Middle frontal gyrus (tissue), 1 donor: ENCODE data around the gene F2RL2.

Experiments
- DNase-seq: peaks from one replicate; pipeline ENCODE4 v3.0.0-alpha.2; 2015; ENCODE audit warnings: low spot score; ENCODE audit errors: extremely low spot score

Gene F2RL2, protein sequence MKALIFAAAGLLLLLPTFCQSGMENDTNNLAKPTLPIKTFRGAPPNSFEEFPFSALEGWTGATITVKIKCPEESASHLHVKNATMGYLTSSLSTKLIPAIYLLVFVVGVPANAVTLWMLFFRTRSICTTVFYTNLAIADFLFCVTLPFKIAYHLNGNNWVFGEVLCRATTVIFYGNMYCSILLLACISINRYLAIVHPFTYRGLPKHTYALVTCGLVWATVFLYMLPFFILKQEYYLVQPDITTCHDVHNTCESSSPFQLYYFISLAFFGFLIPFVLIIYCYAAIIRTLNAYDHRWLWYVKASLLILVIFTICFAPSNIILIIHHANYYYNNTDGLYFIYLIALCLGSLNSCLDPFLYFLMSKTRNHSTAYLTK

DNA sequence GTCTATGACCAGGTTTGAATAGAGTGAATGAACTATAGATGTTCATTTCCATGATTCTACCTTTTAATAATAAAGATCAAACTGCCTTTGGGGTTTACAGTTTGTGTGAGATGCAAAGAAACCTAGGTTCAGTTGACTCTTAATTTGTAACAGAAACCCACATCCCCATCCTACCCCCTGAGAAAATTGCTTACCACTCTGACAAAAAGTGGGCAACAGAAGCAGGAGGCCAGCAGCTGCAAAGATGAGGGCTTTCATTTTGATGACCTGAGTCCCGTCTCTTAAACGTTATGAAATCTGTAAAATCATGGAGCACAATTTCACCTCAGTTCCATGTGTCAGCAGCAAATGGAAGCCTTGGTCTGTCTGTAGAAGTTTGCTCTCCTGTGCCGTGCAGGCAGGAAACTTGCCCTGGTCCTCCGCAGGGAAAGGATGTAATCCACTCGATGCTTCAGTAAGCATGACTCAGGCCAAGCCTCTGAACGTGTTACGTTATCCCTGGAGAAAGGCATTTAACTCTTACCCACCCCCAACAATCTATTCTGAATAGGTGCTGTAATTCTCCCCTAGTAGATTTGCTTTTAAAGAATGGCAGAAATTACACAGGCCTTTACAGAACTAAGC lies at the start of gene F2RL2:
Gene F2RL2, minus strand, starts transcription at position 431 of the 624 bp plus-strand sequence. Its CDS starts 173 bp downstream, at position 258.
- no peak for DNase-seq

DNA sequence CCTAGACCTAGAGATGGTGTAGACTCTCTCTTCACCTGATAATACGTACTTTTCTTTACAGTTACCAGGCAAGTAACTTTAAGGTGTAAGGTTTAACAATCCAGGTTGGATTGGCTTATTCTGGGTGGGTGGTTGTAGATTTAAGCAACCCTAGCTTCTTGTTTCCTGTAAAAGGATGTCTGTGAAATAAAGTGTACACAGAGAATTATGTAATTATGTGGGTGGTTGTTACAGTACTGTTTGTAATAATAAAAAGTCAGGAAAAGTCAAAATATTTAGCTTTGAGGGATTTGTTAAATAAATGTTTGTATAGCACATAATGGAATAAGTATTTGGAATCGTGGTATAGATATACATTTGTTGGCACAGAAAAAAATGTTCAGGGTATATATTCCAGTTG lies 49.0 kb upstream of the F2RL2 start:
- no peak for DNase-seq

DNA sequence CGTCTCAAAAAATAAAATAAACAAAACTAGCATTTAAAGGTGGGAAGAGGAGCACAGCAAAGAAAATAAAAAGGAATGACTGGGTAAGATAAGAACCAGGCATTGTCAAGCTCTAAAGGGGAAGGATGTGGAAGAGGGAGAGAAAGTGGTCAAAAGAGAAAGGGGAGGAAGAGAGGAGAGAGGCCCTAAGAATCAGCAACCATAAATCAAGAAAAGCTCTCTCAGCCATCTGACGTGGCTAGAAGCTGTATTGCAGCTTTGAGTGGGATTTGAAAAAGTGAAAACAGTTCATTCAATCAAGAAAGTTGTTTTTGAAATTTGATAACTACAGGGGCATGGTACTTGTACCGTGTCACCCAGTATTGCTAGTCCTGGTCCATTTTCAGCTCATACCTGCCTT lies 47.3 kb upstream of the F2RL2 start:
- no peak for DNase-seq

DNA sequence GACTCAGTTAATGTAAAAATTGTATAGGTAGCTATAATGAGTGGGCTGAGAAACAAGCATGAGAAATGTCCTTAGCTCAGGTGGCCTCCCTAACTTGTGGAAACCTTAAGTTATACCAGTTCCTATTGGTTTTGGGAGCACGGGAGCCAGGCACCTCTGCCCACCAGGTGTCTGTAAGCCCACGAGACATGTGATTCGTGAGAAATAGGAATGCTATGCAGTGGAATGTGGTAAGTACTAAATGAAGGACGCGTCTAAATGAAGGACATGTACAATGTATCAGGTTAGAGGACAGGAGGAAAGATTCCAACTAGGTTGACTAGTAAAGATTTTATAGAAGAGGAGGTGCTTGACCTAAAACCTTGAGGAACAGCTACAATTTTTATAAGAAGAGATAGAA lies 46.0 kb upstream of the F2RL2 start:
- no peak for DNase-seq

DNA sequence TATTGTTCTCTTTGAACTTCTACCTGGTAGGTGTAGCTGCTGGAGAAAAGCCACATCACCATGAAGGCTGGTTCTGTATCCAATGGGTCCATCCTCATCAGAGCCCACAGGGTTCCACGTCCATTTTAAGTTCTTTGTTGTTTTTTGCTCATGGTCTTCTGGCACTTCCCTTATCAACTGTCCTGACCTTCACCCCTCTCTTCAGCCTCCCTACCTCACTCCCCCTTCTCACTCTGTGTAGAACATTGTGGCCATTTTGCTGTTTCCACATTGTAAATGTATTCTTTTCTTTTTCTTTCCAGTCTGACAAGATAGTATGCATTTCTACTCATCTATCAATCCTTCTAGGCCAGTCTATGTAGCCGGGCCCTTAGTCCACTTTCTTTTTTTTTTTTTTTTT lies 44.3 kb upstream of the F2RL2 start:
- no peak for DNase-seq

DNA sequence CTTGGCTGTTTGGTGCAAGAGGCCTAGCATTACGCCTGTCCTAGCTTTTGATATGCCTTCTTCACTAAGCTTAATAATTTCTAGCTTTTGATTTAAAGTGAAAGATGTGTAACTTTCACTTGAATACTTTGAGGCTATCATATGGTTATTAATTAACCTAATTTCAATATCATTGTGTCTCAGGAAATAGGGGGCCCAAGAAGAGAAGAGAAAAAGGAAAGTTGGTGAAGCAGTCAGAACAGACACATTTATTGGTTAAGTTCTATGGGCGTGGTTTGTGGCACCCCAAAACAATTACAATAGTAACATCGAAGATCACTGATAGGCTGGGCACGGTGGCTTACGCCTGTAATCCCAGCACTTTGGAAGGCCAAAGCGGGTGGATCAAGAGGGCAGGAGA lies 40.9 kb upstream of the F2RL2 start:
- DNase-seq = no peak

DNA sequence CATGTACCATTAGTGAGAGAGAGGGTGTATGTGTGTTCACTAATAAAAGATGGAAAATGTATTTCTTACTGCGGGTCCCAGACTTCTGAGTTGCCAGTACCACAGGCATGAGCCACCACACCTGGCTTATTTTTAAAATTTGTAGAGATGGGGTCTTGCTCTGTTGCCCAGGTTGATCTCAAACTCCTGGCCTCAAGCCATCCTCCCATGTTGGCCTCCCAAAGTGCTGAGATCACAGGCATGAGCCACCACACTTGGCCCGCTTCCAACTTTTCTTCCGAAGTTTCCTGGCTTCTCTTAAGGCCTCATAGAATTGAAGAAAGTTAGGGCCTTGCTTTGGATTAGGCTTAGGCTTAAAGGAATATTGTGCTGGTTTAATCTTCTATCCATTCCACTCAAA lies 40.4 kb upstream of the F2RL2 start:
- no peak for DNase-seq

DNA sequence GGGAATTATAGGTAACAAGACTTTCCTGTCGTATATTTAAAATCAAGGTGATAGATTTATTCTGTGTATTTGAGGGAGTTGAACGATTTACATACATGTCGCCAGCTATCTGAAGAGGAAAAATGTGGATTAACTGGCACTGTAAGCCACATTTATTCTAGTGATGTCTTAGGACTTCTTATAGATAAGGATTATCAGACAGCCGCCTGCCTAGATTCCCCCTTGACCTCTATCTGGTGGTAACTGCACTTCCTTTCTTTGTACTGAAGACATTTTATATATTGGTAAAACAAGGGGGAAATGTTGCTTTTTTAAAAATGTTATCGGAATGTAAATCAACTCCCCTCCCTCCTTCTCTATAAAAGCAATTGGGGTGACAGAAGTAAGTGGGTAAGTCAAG lies 39.3 kb upstream of the F2RL2 start:
- no peak for DNase-seq

DNA sequence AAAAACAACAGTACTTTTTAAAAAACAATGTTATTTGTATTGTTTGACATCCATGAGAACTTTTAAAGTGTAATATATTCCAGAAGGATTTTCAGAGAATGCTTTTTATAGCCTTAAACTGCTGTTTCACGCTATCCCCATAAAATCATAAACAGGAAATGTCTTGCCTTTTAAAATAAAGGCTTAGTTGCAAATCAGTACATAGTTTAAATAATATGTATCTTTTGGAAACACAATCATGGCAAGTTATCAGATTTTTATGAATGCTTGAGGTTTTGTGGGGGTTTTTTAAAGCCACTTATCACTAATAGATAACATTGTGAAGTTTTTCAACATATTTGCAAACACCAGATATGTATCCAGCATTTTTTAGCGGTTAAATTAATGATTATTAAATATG lies 37.2 kb upstream of the F2RL2 start:
- no peak for DNase-seq

DNA sequence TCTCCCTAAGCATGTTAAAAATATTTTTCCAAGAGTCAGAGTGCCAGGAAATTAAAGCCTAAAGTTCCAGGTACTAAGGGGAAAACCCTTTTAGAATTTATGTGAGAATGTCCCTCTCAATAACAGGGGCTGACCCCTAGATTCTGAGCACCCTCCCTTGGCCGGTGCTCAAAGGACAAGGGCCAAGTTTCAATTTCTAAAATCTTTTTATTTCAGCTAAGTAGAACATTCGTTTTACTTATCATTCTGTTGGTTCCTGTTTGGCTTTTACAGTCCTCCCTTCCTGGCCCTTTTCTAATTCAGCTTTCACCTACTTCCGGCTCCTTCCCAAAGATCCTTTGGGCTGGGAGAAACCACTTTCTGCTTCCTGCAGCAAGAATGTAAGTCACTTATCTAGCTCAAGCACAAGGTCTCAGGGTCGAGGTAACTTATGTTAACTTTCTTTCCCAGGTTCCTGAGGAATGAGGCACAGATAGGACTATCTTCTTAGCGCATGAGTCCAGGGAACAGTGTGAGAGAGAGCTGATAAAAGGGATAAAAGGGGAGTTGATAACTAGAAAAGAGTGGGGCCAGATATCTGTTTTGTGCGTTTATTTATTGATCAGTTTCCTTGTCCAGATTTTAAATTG lies 34.6 kb upstream of the F2RL2 start:
- DNase-seq = no peak

DNA sequence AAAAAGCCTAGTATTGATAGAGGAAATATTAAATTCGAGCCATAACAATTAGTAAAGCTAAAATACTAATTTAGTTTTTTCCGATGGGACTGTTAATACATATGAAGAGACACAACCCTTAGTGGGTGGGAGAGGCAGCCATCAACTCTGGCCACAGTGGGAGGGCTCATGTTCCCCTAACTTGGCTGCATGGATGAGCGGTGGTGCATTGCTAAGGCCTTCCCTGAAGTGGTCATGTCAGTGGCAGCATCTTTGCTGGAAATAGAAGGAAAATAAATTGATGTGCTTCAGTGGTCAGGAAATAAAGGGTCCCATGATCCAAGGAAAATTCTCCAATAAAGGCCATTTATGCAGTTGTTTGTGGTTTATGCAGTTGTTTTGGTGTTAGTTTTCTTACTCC lies 33.9 kb upstream of the F2RL2 start:
- no peak for DNase-seq

DNA sequence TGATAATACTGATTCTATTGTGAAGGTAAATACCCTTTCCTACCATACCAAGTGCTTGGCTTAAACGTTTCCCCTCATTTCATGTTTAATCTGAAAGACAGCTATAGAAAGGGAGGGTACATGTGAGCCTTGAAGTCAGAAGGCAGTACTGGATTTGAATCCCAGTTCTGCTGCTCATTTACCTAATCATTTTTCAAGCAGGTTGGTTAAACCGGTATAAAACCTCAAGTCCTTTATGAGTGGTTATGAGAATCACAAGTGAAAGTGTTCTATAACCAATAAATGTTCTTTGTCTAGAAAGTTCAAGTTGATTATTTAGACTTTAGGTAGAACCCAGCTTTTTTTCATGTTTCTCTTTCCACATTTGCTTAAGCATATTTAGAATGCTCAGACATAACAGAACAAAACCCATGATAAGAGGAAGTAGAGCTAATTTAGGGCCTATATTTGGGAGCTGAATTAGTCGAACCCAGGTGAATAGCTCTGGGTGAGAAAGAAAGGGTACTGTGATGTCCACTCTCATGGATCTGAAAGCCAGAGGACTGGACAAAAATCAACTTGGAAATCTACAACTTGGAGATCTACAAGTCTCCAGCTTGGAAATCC lies 29.7 kb upstream of the F2RL2 start:
- no peak for DNase-seq

DNA sequence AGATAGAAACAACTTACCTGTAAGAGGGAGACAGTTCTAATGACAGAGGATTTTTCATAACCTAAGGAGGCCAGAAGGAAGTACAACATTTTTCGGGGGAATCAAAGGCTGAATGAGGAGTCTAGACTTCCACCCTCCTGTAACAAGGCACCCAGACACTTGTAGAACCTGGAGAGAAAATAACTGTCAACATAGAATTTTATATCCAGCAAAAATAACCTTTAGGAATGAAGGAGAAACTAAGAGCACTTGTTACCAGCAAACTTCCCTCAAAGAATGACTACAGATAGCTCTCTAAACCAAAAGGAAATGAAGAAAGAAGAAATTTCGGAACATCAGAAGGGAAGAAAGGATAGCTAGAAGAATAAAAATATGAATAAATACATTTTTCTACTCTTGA lies 25.9 kb upstream of the F2RL2 start:
- no peak for DNase-seq

DNA sequence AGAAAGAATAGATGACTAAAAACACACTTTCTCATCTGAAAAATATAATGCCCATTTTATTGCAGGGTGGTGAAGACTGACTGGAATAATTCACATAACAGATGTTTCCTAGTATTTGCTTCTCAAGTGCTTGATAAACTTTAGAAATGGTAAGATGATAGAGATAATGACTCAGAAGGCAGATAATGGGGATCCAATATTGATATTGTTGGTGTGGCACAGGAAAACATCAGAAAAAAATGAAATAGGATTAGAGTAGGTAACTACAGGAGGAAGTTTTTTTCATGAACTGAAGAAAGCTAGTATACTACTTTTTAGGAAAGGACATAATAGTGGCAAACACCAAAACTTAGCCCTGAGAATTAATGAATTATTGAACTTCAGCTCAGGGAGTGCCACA lies 20.2 kb upstream of the F2RL2 start:
- no peak for DNase-seq

DNA sequence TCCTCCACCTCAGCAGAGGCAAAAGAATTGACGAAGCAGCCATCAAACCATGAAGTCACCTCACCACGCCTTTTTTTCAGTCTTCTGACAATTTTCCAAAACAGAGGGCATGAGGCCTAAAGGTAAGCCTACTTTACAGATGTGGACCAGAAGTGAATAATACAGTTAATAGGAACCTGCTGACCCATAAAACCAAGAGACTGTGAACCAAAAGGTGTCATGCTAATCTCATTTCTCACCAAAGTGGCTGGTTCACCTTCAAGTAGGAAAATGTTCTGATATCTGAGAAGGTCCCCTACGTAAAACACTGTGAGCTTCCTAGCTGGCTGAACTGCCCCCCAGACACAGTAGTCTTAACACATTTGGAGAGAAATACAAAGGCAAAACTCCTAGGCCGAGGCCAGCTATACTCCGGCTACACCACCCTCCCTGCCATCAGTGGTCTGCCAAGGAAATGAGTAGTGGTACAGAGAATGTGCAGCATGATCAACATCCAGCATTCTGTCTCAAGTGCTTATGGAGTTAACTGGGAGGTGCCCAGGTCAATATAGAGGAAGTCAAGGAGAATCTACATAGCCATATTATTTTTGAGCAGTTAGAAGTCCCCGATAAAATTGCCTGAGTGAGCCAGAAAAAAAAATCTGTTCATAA lies 19.3 kb upstream of the F2RL2 start:
- DNase-seq = no peak

DNA sequence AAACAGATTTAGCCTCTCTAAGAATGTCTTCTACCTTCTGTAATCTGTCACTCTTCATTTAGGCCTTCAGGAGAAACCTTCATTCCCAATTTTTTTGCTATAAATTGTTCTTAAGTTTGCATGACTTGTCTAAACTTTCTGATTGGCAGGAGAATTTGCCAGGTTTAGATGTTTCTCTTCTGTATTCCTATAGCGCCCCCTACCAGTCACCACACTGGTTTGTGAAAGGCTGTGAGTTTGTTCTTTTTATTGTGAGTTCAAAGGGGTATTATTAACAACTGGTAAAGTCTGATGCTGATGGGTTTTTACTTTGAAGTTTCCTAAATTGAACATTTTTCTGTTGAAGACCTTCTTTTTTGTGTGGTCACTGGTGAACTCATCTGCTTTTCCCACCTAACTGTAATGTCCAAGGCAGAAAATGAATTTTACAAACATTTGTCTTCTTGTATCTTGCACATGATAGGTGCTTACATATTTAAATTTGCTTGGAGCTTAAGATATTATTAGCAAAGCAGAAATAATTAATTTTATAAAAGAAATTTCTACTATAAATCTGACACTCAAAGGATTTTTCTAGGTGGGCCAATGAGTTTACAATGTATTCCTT lies 18.4 kb upstream of the F2RL2 start:
- no peak for DNase-seq

DNA sequence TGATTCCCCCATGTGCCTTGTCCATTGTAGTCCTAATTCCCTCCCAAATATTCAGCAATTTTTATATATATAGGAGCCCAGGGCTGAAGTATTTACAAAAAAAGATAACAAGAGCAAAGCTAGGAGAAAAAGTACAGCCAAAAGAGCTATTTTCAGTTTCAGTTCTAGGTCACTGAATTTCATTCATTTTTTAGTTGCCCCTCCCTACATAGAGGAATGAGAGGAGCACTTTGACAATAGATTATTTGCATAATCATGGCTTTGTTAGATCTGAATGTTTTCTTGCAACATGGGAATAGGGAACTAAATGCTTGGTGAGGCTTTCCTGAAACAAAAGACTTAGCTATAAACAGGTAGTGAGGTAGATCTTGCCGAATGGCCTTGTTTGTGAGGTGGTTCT lies 15.3 kb upstream of the F2RL2 start:
- no peak for DNase-seq

DNA sequence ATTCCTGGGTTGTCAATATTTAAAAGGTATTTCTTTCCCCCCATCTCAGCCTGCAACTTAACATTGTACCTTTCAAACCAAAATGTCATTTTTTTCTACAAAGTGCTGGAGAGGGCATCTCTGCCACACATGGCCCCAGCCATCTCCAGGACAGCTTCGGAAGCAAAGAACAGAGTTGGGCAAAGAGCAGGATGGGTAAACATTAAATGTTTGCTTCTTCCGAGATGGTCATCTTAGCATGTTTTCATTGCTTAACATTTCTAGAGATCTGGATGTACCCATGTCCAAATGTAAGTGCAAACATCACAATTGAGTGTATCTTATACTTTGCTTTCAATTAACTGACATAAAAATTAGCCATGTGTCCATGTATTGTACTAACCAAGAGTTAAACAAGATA lies 14.3 kb upstream of the F2RL2 start:
- DNase-seq = no peak

DNA sequence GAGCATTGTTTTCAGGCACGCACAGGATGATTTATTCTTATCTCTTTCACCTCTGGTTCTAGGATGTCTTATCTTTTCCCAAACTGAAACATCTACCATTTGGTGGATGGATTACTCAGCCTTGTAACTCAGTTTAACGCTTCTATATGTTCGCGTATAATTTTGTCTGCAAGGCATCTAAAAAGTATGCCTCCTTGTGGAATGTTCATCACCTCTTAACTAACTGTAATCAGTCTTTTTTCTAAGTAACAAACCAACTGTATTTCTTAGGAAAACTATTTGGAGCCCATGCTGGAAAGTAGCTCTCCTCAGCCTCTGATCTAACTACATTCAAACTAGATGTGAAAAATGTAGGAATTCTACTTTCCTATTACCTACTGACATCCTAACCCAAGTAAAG lies 11.5 kb upstream of the F2RL2 start:
- no peak for DNase-seq

DNA sequence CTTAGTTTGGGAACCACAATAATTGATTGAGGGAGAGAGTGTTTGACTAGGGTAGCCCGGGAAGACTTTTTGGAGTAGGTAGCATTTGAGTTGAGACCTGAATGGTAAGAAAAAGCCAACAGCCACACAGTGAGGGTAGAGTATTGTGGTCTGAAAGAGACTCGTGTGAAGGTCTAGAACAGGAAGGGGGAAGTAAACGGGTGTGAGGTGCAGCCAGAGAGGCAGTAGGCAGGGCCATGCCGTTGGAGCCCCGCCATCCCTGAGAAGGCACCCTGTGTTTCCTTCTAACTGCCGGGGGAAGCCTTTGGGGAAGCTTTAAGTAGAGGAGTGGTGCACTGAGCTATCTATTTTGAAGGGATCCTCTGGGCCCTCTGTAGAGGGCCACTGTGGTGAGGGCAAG lies 3.5 kb upstream of the F2RL2 start:
- DNase-seq = no peak

DNA sequence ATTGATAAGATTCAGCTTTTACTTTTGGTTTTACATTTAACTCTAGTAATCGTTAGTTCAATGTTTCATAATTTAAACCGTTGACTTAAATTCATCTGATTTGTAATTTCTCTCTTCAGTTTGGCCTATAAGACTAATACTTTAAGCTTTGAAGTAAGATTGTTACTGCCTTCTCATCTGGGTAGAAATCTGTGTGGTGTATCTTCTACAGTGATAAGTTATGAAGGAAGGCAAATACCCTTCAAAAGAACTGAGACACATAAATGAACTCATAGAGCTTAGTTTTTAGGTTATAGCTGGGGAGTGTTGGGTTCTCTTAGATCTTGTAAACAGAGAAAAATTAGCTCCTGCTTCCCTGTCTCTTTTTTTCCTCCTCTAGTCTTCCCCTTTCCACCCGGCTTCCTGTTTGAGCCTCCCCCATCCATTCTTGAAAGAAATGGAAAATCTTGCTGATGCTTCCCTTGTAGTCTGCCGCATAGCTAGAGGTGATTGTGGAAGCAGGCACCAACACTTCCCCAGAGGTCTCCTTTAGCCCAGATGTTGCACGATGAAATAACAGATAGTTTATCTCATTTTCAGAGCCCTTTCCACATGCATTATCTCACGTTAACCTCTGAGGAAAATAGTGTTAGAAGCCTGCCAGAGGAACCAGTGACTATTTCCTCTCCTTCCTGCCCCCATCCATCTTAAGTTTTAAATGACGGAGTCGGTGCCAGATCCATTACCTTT lies 2.0 kb upstream of the F2RL2 start:
- no peak for DNase-seq
